DOHH2 (cell line): ENCODE data around the gene MB21D2.

Experiments
- EZH2phosphoT487 ChIP-seq: fragments of 200-600 bp; sonication (generic); IDR thresholded peaks from 2 replicates; pipeline ENCODE4 v1.6.1; 2017; ENCODE audit warnings: borderline replicate concordance, mild to moderate bottlenecking, antibody characterized with exemption, low read length, moderate library complexity, mixed read lengths
- TF ChIP-seq, protein P1 (sequence below): fragments of 200-600 bp; sonication (generic); IDR thresholded peaks from one replicate; pipeline ENCODE4 v1.5.1; 2014; ENCODE audit warnings: antibody characterized with exemption, mild to moderate bottlenecking, low read depth, low read length; ENCODE audit not compliant: poor library complexity, severe bottlenecking

DNA sequence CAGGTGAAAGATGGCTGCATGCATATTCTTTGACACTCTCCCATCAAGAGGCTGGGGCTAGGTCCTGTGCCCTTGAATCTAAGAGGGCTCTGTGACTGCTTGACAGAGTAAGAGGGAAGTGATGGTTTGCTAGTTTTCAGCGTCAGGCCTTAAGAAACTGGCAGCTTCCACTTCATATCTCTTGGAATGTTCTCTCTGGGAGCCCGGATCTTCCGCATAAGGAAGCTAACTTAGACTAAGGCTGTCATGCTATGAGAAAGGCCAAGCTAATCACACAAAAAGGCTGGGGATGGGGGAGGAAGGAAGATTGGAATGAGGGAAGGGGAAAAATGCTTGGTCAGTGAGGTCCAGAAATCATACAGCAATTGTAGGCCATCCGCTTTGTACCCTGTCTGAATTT, 50.0 kb downstream of the MB21D2 start:
- TF ChIP-seq, protein P1, sequence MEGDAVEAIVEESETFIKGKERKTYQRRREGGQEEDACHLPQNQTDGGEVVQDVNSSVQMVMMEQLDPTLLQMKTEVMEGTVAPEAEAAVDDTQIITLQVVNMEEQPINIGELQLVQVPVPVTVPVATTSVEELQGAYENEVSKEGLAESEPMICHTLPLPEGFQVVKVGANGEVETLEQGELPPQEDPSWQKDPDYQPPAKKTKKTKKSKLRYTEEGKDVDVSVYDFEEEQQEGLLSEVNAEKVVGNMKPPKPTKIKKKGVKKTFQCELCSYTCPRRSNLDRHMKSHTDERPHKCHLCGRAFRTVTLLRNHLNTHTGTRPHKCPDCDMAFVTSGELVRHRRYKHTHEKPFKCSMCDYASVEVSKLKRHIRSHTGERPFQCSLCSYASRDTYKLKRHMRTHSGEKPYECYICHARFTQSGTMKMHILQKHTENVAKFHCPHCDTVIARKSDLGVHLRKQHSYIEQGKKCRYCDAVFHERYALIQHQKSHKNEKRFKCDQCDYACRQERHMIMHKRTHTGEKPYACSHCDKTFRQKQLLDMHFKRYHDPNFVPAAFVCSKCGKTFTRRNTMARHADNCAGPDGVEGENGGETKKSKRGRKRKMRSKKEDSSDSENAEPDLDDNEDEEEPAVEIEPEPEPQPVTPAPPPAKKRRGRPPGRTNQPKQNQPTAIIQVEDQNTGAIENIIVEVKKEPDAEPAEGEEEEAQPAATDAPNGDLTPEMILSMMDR = no peak
- TF ChIP-seq EZH2phosphoT487 = no peak
